ENCODE data around the gene ZNF311.

- TF ChIP-seq POLR2A (IDR thresholded peaks at IDR 0.05; ENCODE audit: low read depth, low read length): no peak
- TF ChIP-seq POLR2AphosphoS5 (IDR thresholded peaks at IDR 0.05; ENCODE audit: low read depth, low read length): no peak
Observed at GRCh38 chr6:28978133-28978491, 27.0 kb downstream of the ZNF311 start.
